HUES48 (cell line): Measurements from ENCODE around the gene SLC20A1.

Source experiments
- H3K27ac ChIP-seq: one replicate; pipeline ENCODE4 v1.7.0; 2013; ENCODE audit warnings: low read depth, low read length, inconsistent platforms
- H3K27me3 ChIP-seq: 2 replicates; pipeline ENCODE4 v1.6.1; 2013; ENCODE audit warnings: mild to moderate bottlenecking, low read length; ENCODE audit not compliant: control insufficient read depth, insufficient read depth
- H3K36me3 ChIP-seq: 2 replicates; pipeline ENCODE4 v1.6.1; 2013; ENCODE audit warnings: low read length; ENCODE audit not compliant: control insufficient read depth, insufficient read depth
- H3K4me1 ChIP-seq: 2 replicates; pipeline ENCODE4 v1.6.1; 2013; ENCODE audit warnings: mild to moderate bottlenecking, low read length; ENCODE audit not compliant: control insufficient read depth, insufficient read depth
- H3K4me3 ChIP-seq: 2 replicates; pipeline ENCODE4 v1.5.1; 2013; ENCODE audit warnings: mild to moderate bottlenecking, low read depth, low read length
- H3K9ac ChIP-seq: 2 replicates; pipeline ENCODE4 v1.6.1; 2013; ENCODE audit warnings: mild to moderate bottlenecking, low read depth, low read length, moderate library complexity
- H3K9me3 ChIP-seq: 2 replicates; pipeline ENCODE4 v1.6.1; 2013; ENCODE audit warnings: low read length; ENCODE audit not compliant: control insufficient read depth, insufficient read depth

The SLC20A1 gene

DNA sequence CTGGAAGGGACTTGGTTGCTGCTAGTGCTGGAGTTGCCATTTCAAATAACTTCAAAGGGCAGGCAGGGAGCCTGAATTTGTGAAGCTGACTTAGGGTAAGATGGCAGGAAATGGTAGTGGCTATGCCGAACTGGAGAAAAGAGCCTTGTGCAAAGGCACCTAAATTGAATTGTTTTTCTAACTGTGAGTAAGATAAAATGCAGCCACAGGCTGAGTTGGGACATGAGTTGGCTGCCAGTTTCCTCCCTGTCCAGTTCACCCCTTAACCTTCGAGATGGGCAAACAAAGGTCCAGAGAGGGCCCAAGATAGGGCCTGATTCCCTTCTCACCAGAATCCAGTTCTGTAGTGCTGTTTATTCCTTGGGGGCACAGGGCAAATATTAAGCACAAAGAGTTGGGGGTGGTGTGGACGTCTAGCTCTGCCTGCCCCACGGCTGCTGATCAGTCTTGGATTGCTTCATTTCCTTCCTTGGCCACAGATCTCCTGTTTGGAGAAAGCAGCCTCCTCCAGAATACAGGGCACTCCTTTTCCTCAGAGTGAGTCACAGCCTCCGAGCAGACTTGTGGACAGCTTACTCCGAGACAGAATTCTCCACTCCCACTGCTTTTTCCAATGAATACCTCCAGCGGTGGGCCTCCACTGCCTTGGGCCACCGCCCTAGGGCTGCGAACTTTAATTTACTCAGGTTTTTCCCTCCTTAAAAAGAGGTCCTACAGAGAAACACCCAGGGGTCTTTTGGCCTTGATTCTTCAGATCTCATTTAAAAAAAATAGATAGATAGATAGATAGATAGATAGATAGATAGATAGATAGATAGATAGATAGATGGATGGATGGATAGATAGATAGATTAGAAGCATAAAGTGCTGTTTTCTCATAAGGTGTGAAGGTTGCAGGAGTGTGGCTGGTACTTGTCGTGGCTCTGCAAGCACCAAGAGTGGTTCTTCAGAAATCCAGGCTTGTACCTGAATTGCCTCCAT, 18.4 kb upstream of the SLC20A1 start:
- Histone ChIP-seq H3K4me1 (peaks cover 22% of the 10 kb centered on the region), H3K4me3 (no peak overlapping the region), H3K27ac (no peak overlapping the region)

GRCh38 chr2:112629224-112629623, 16.5 kb upstream of the SLC20A1 start:
- H3K9ac ChIP-seq = no peak overlapping the region
- H3K27ac ChIP-seq = no peak overlapping the region
- peaks cover 22% of the 10 kb centered on the region for H3K4me1 ChIP-seq
- H3K4me3 ChIP-seq = no peak overlapping the region
- no peaks in the 10 kb centered on the region for H3K9me3 ChIP-seq
- no peaks in the 10 kb centered on the region for H3K36me3 ChIP-seq
- H3K27me3 ChIP-seq = no peaks in the 10 kb centered on the region

More for the DNA sequence above, 18.4 kb upstream of the SLC20A1 start:
- Histone ChIP-seq H3K9me3 (no peaks in the 10 kb centered on the region), H3K9ac (no peak overlapping the region), H3K36me3 (no peaks in the 10 kb centered on the region), H3K27me3 (no peaks in the 10 kb centered on the region)

DNA sequence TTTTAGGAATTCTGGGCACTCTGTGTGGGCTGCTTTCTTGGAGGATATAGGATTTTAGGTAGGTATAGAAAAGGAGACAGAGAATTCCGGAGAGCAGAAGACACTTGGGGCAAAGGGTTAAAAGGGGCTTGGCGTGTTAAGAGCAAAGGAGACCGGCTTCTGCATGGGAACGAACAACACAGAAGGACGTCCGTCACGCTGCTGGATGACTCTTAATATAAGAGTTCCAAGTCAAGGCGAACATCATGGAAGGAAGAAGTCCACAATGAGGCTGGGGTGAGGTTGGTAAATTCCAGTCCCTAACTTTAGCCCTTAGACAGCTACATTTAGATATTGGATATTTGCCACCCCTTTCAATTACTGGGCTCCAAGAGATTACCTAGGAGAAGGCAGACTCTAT, 15.9 kb upstream of the SLC20A1 start:
- H3K4me1 ChIP-seq = peaks cover 22% of the 10 kb centered on the region
- H3K27me3 ChIP-seq = no peaks in the 10 kb centered on the region
- H3K9ac ChIP-seq = no peak overlapping the region
- H3K4me3 ChIP-seq = no peak overlapping the region
- no peaks in the 10 kb centered on the region for H3K9me3 ChIP-seq
- H3K36me3 ChIP-seq = no peaks in the 10 kb centered on the region
- peak overlapping the region; percentile 43 for H3K27ac ChIP-seq

- no peaks in the 10 kb centered on the region for H3K36me3 ChIP-seq
- no peak overlapping the region for H3K9ac ChIP-seq
- no peaks in the 10 kb centered on the region for H3K9me3 ChIP-seq
- H3K27ac ChIP-seq = peak overlapping the region; percentile 43
- H3K27me3 ChIP-seq = no peaks in the 10 kb centered on the region
- no peak overlapping the region for H3K4me3 ChIP-seq
- peaks cover 22% of the 10 kb centered on the region for H3K4me1 ChIP-seq
Observed at GRCh38 chr2:112630268-112630667, 15.5 kb upstream of the SLC20A1 start.

GRCh38 chr2:112633708-112634107, 12.0 kb upstream of the SLC20A1 start:
- Histone ChIP-seq H3K36me3 (no peaks in the 10 kb centered on the region), H3K4me1 (peaks cover 22% of the 10 kb centered on the region)

DNA sequence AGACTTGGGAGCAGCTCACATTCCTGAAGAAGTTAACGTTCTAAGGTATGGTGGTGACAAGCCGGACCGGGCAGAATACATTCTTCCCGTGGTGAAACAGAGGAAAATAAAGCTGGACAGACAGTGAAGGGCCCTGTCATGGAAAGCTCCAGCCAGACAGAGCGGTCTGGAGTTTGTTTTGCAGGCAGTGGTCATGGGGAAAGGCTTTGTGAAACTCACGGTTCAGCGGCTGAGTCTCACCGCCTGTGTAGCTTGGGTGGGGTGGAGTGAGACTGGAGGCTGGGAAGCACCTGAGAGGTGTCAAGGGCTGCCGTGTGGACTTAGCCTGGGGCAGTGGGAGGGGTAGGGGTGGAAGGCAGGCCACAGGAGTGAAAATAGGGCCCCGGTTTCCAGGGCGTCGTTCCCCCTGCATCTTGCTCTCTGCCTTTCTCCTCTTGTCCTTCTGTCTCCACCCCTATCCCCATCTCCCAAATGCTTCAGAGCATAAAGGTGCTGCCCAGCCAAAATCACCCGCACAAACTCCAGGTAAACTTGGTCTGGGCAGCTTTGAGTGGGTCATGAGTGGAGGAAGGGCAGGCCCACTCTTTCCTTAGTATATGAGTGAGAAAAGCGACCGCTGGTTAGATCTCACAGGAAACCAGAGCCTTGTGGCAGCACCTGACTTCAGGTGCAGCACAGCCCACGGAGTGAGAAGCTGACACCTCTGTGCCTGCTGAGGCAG, 11.4 kb upstream of the SLC20A1 start:
- no peak overlapping the region for H3K4me3 ChIP-seq
- no peak overlapping the region for H3K27ac ChIP-seq
- no peak overlapping the region for H3K9ac ChIP-seq
- H3K27me3 ChIP-seq = no peaks in the 10 kb centered on the region
- peaks cover 22% of the 10 kb centered on the region for H3K4me1 ChIP-seq
- H3K36me3 ChIP-seq = no peaks in the 10 kb centered on the region
- H3K9me3 ChIP-seq = no peaks in the 10 kb centered on the region

More at GRCh38 chr2:112633708-112634107, 12.0 kb upstream of the SLC20A1 start:
- Histone ChIP-seq H3K27me3 (no peaks in the 10 kb centered on the region), H3K9me3 (no peaks in the 10 kb centered on the region), H3K9ac (no peak overlapping the region), H3K27ac (no peak overlapping the region), H3K4me3 (no peak overlapping the region)

- Histone ChIP-seq H3K4me3 (no peak overlapping the region), H3K4me1 (peaks cover 21% of the 10 kb centered on the region), H3K27ac (no peak overlapping the region), H3K9ac (no peak overlapping the region), H3K36me3 (no peaks in the 10 kb centered on the region), H3K27me3 (no peaks in the 10 kb centered on the region), H3K9me3 (no peaks in the 10 kb centered on the region)
Observed at GRCh38 chr2:112634874-112635157, 10.9 kb upstream of the SLC20A1 start.

- Histone ChIP-seq H3K27me3 (no peaks in the 10 kb centered on the region), H3K27ac (no peak overlapping the region), H3K36me3 (no peaks in the 10 kb centered on the region), H3K4me1 (peaks cover 2% of the 10 kb centered on the region; the same call in 1 of the 2 replicates), H3K4me3 (no peak overlapping the region), H3K9me3 (no peaks in the 10 kb centered on the region), H3K9ac (no peak overlapping the region)
Observed at GRCh38 chr2:112636605-112637288, 9.0 kb upstream of the SLC20A1 start.

DNA sequence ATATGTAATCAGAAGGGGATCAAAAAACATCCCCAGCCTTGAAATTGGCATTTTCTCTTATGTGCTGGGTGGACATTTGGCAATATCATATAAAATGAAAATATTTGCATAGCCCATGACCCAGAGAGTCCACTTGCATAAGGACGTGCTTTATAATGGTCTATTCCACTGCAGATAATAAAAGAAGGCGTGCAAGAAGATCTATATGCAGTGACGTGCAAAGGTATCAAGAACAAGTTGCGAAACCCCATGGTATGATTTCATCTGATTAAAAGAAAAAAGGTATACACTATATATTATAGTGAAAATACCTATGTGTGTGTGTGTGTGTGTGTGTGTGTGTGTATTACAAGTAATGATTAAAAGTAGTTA, 8.5 kb upstream of the SLC20A1 start:
- H3K27me3 ChIP-seq = no peaks in the 10 kb centered on the region
- H3K4me1 ChIP-seq = no peaks in the 10 kb centered on the region
- H3K4me3 ChIP-seq = no peak overlapping the region
- no peaks in the 10 kb centered on the region for H3K9me3 ChIP-seq
- no peaks in the 10 kb centered on the region for H3K36me3 ChIP-seq
- no peak overlapping the region for H3K27ac ChIP-seq
- no peak overlapping the region for H3K9ac ChIP-seq

GRCh38 chr2:112639936-112640335, 5.8 kb upstream of the SLC20A1 start:
- Histone ChIP-seq H3K4me3 (no peak overlapping the region), H3K27me3 (peaks cover 9% of the 10 kb centered on the region; the same call in 1 of the 2 replicates), H3K4me1 (peaks cover 9% of the 10 kb centered on the region), H3K9ac (no peak overlapping the region), H3K9me3 (no peaks in the 10 kb centered on the region), H3K27ac (no peak overlapping the region), H3K36me3 (no peaks in the 10 kb centered on the region)

- H3K4me3 ChIP-seq = no peak overlapping the region
- H3K9ac ChIP-seq = no peak overlapping the region
- H3K4me1 ChIP-seq = peaks cover 10% of the 10 kb centered on the region
- H3K9me3 ChIP-seq = no peaks in the 10 kb centered on the region
- no peaks in the 10 kb centered on the region for H3K36me3 ChIP-seq
- peaks cover 9% of the 10 kb centered on the region; the same call in 1 of the 2 replicates for H3K27me3 ChIP-seq
- no peak overlapping the region for H3K27ac ChIP-seq
Observed at GRCh38 chr2:112640467-112640799, 5.3 kb upstream of the SLC20A1 start.
